ENCODE results near the gene LAMA2.

The LAMA2 gene

DNA sequence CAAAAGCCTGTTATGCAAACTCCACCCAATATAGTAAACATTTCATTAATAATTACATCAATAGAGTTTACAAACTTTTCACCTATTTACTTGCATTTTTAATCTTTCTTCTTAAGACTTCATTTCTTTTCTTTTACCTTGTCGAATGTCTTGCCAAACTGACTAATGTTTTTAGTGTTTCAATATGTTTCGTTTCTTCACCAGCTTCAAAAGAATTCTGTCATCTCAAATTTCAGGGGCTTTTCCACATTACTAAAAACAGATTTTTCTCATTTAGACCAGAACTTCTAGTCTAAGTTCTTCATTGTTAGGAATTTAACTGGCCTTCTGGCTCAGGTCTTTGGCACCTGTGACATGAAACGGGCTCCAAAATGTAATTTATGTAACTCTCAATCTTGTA is 630.5 kb downstream of the LAMA2 start:
- DNase-seq (ENCODE audit: low read depth), result no peak
- no peak overlapping the region for H3K4me3 ChIP-seq (ENCODE audit: low read depth, low read length)
- no peak for TF ChIP-seq POLR2A (IDR thresholded peaks at IDR 0.05; ENCODE audit: extremely low read depth, insufficient read length)
- no peak for TF ChIP-seq MYC (IDR thresholded peaks at IDR 0.05; ENCODE audit: low read depth, low read length)
- TF ChIP-seq, protein P1, sequence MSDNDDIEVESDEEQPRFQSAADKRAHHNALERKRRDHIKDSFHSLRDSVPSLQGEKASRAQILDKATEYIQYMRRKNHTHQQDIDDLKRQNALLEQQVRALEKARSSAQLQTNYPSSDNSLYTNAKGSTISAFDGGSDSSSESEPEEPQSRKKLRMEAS (IDR thresholded peaks at IDR 0.05; ENCODE audit: low read depth, low read length), result no peak
- TF ChIP-seq, protein P2, sequence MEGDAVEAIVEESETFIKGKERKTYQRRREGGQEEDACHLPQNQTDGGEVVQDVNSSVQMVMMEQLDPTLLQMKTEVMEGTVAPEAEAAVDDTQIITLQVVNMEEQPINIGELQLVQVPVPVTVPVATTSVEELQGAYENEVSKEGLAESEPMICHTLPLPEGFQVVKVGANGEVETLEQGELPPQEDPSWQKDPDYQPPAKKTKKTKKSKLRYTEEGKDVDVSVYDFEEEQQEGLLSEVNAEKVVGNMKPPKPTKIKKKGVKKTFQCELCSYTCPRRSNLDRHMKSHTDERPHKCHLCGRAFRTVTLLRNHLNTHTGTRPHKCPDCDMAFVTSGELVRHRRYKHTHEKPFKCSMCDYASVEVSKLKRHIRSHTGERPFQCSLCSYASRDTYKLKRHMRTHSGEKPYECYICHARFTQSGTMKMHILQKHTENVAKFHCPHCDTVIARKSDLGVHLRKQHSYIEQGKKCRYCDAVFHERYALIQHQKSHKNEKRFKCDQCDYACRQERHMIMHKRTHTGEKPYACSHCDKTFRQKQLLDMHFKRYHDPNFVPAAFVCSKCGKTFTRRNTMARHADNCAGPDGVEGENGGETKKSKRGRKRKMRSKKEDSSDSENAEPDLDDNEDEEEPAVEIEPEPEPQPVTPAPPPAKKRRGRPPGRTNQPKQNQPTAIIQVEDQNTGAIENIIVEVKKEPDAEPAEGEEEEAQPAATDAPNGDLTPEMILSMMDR (IDR thresholded peaks at IDR 0.05; ENCODE audit: low read depth, low read length), result no peak

DNA sequence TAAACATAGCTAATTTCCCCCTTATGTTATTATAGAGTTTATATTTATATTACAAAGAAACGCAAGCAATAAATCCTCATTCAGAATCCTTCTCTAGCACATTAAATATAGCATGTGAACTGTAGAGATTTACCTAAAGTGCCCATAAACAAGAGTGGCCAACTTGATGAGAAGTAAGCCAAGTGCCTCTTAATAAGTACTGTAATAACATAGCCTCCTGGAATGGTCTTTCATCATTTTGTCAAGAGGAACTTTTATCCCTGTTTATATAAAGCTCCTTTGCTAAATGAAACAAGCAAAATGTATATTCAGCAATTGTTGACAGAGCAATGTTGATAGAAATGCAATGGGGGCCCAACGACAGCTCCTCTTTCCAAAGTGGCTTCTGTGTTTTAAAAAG is 632.1 kb downstream of the LAMA2 start:
- DNase-seq (ENCODE audit: low read depth), result no peak
- no peak for TF ChIP-seq MYC (IDR thresholded peaks at IDR 0.05; ENCODE audit: low read depth, low read length)
- no peak overlapping the region for H3K4me3 ChIP-seq (ENCODE audit: low read depth, low read length)

DNA sequence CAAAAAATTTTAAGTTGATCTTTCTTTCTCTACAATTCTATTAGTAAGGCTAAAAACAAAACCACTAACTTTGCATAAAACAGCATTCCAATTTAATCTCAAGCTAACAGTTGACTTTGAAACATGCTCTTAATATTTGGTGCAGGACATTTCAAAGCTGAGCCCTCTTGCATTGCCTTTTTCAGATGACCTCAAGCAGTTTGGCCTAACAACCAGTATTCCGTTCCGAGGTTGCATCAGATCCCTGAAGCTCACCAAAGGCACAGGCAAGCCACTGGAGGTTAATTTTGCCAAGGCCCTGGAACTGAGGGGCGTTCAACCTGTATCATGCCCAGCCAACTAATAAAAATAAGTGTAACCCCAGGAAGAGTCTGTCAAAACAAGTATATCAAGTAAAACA is 633.1 kb downstream of the LAMA2 start:
- TF ChIP-seq MYC (IDR thresholded peaks at IDR 0.05; ENCODE audit: low read depth, low read length), result no peak
- TF ChIP-seq, protein P2 (IDR thresholded peaks at IDR 0.05; ENCODE audit: low read depth, low read length), result no peak
- TF ChIP-seq POLR2A (IDR thresholded peaks at IDR 0.05; ENCODE audit: extremely low read depth, insufficient read length), result no peak
- TF ChIP-seq, protein P1 (IDR thresholded peaks at IDR 0.05; ENCODE audit: low read depth, low read length), result no peak
- DNase-seq (ENCODE audit: low read depth), result no peak
- H3K4me3 ChIP-seq (ENCODE audit: low read depth, low read length), result no peak overlapping the region

DNA sequence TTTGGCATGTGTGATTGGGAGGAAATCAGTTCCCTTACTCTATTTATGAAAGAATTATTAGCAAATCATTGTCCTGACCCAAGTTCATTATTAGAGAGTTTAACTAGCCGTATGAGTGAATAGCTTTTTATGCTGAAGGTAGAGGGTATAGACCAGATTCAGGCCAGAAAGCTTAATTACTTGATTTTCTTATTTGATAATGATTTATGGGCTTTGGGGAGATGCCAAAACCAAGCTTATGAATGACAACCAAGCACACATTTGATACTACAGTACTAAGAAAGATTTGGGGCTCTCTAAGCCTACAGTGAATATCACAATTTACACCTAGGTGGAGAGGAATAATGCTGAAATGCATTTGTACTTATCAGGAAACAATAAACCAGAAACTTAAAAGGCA is 633.8 kb downstream of the LAMA2 start:
- DNase-seq (ENCODE audit: low read depth), result no peak
- TF ChIP-seq POLR2A (IDR thresholded peaks at IDR 0.05; ENCODE audit: extremely low read depth, insufficient read length) (no peak), MYC (IDR thresholded peaks at IDR 0.05; ENCODE audit: low read depth, low read length) (no peak)
- TF ChIP-seq, protein P1 (IDR thresholded peaks at IDR 0.05; ENCODE audit: low read depth, low read length), result no peak
- TF ChIP-seq, protein P2 (IDR thresholded peaks at IDR 0.05; ENCODE audit: low read depth, low read length), result no peak
- no peak overlapping the region for H3K4me3 ChIP-seq (ENCODE audit: low read depth, low read length)

DNA sequence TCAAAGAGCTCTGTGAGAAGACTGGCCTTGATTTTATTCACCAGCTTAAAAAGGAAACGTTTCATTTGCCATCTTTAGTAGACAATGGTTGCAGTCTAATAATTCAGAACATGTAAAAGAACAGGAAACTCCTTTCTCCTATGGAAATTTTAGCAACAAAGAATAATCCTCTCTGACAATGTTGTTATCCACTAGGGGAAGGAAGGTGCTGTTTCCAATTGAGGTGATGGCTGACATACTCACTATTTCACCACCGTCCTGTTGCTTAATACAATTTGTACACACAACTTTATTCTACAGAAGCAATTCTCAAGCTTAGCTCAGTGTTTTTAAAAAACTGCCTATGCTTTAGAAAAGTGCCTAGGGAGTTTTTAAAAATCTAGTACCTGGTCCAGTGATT is 634.4 kb downstream of the LAMA2 start:
- DNase-seq (ENCODE audit: low read depth), result no peak
- H3K4me3 ChIP-seq (ENCODE audit: low read depth, low read length), result no peak overlapping the region
- TF ChIP-seq, protein P2 (IDR thresholded peaks at IDR 0.05; ENCODE audit: low read depth, low read length), result no peak
- TF ChIP-seq POLR2A (IDR thresholded peaks at IDR 0.05; ENCODE audit: extremely low read depth, insufficient read length) (no peak), MYC (IDR thresholded peaks at IDR 0.05; ENCODE audit: low read depth, low read length) (no peak)
- TF ChIP-seq, protein P1 (IDR thresholded peaks at IDR 0.05; ENCODE audit: low read depth, low read length), result no peak

DNA sequence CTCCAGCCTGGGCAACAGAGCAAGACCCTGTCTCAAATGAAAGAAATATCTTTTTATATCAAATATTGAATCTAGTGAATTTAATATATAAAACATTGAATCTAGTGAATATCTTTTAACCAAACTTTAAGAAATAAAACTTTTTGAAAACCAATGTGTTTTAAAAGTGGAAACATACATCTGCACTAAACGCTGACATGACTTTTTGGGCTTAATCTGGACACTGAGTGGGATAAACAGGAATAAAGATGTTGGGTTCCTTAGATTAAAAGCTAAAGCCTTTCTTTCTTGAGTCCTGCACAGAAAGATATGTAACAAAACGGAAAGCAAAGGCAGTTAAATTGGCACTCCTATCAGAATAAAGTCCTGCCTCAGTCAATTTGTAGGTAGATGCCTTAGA is 636.8 kb downstream of the LAMA2 start:
- no peak for DNase-seq (ENCODE audit: low read depth)

More for the DNA sequence above, 636.8 kb downstream of the LAMA2 start:
- H3K4me3 ChIP-seq (ENCODE audit: low read depth, low read length), result no peak overlapping the region
- TF ChIP-seq, protein P2 (IDR thresholded peaks at IDR 0.05; ENCODE audit: low read depth, low read length), result no peak
- TF ChIP-seq POLR2A (IDR thresholded peaks at IDR 0.05; ENCODE audit: extremely low read depth, insufficient read length) (no peak), MYC (IDR thresholded peaks at IDR 0.05; ENCODE audit: low read depth, low read length) (no peak)
- TF ChIP-seq, protein P1 (IDR thresholded peaks at IDR 0.05; ENCODE audit: low read depth, low read length), result no peak

Data from NB4 (cell line).